Thyroid gland (tissue), 4 donors: ENCODE measurements around the gene GUF1. TPM values are rescaled to one million over a fixed set of nuclear protein-coding genes. Genes with fewer than 3 reads are reported as not detected.

Source experiments
- DNase-seq, 2 donors: peaks; one replicate each; pipeline ENCODE4 v3.0.0-alpha.2; 2019
- H3K27ac ChIP-seq, 3 donors: fragments of 200-600 bp; sonication (generic); 1 replicate in 2 of 3; 2 replicates in 1 of 3; pipeline ENCODE4 v1.5.1; 2016 to 2019; ENCODE audit warnings: mild to moderate bottlenecking in 1 of 3, moderate library complexity in 1 of 3
- H3K27me3 ChIP-seq: fragments of 200-600 bp; sonication (generic); one replicate; pipeline ENCODE4 v1.5.1; 2019
- H3K36me3 ChIP-seq, 2 donors: fragments of 200-600 bp; sonication (generic); one replicate each; pipeline ENCODE4 v1.5.1; 2016 to 2019
- H3K4me1 ChIP-seq, 2 donors: fragments of 200-600 bp; sonication (generic); one replicate each; pipeline ENCODE4 v1.5.1; 2017 to 2019
- H3K4me3 ChIP-seq, 3 donors: fragments of 200-600 bp; sonication (generic); replicated peaks in 1 of 3; 1 replicate in 2 of 3; 2 replicates in 1 of 3; pipeline ENCODE4 v1.5.1; 2016; ENCODE audit warnings: mild to moderate bottlenecking in 1 of 3
- H3K9me3 ChIP-seq: fragments of 200-600 bp; sonication (generic); one replicate; pipeline ENCODE4 v1.5.1; 2017
- CTCF ChIP-seq, 6 experiments: fragments of 200-600 bp in 3 of 6; fragments of 450-650 bp in 3 of 6; sonication (generic) in 3 of 6; IDR thresholded peaks; one replicate each; pipeline ENCODE4 v1.5.1; 2016 to 2019; ENCODE audit warnings: antibody characterized with exemption in 6 of 6, mild to moderate bottlenecking in 2 of 6, inconsistent platforms in 1 of 6, moderate library complexity in 1 of 6
- POLR2A ChIP-seq, 2 donors: fragments of 450-650 bp; IDR thresholded peaks; one replicate each; pipeline ENCODE4 v1.6.1; 2017; ENCODE audit warnings: antibody characterized with exemption in 2 of 2, mild to moderate bottlenecking in 2 of 2, moderate library complexity in 1 of 2
- WGBS, 2 donors: methylation state at CpG; one replicate each; pipeline ENCODE4 v1.1.5; 2017; 5-methylcytosine and 5-hydroxymethylcytosine counted together
- intact Hi-C: fragments of 100-400 bp; cut with DNase I; formaldehyde crosslinking; loops from one replicate; pipeline ENCODE4 v1.15.1; 2023
- total RNA-seq, 4 donors: library from RNA; depleted of rRNA; stranded (reverse); fragments of >200 nt; gene quantifications; one replicate each; pipeline ENCODE4 v1.2.3, GENCODE V29; 2016

GUF1 gene
- total RNA-seq, result 10 to 100 TPM; 20.8 to 33.7 (median 27.3) TPM

- H3K9me3 ChIP-seq, result no peaks in the 10 kb centered on the region
- WGBS, 2 donors, result 0 to 1% methylated on average over 11 to 36 of the region's 57 CpGs
- H3K27ac ChIP-seq, result peak within 1 kb of the TSS; percentile 84 to 94 (median 93)
- peaks cover 0 to 3% of the 10 kb centered on the region in 2 donors for H3K36me3 ChIP-seq
- DNase-seq, result peak; percentile 89 to 91
- no peaks in the 10 kb centered on the region for H3K27me3 ChIP-seq
- H3K4me3 ChIP-seq, result peak within 1 kb of the TSS; percentile 68 to 84 (median 76)
- intact Hi-C loops, result no loop called here
- H3K4me1 ChIP-seq, result peaks cover 19 to 25% of the 10 kb centered on the region in 2 donors
- no peak for TF ChIP-seq CTCF (IDR thresholded peaks at IDR 0.05)
- TF ChIP-seq POLR2A (IDR thresholded peaks at IDR 0.05), result peak in 1 of 2 donors; percentile 76
Measured at GRCh38 chr4:44678094-44679041, at the start of gene GUF1. GUF1 (plus strand) TSS chr4:44678420; CDS start chr4:44678623, 203 bp downstream.

- peak; percentile 14 to 24 for DNase-seq
- no peaks in the 10 kb centered on the region for H3K9me3 ChIP-seq
- no peaks in the 10 kb centered on the region for H3K27me3 ChIP-seq
- TF ChIP-seq CTCF (IDR thresholded peaks at IDR 0.05) (peak; percentile 25 to 67 (median 49)), POLR2A (IDR thresholded peaks at IDR 0.05) (no peak)
- no peaks in the 10 kb centered on the region for H3K36me3 ChIP-seq
- H3K4me3 ChIP-seq, result no peak overlapping the region
- 1 to 3% methylated on average over 2 of the region's 2 CpGs for WGBS, 2 donors
- no peak overlapping the region for H3K27ac ChIP-seq
- H3K4me1 ChIP-seq, result no peaks in the 10 kb centered on the region
- intact Hi-C loops, result no loop called here
Measured at GRCh38 chr4:44629280-44629866, 48.8 kb upstream of the GUF1 start.

- no peaks in the 10 kb centered on the region for H3K27me3 ChIP-seq
- H3K4me3 ChIP-seq, result no peak overlapping the region
- H3K4me1 ChIP-seq, result no peaks in the 10 kb centered on the region
- H3K9me3 ChIP-seq, result no peaks in the 10 kb centered on the region
- 65 to 73% methylated on average over 4 of the region's 4 CpGs for WGBS, 2 donors
- no peak overlapping the region for H3K27ac ChIP-seq
- intact Hi-C loops, result no loop called here
- no peak for DNase-seq
- no peaks in the 10 kb centered on the region for H3K36me3 ChIP-seq
- TF ChIP-seq POLR2A (IDR thresholded peaks at IDR 0.05), result no peak
- TF ChIP-seq CTCF (IDR thresholded peaks at IDR 0.05), result no peak
Measured at GRCh38 chr4:44632089-44632488, 46.1 kb upstream of the GUF1 start.

GRCh38 chr4:44632733-44633132, 45.5 kb upstream of the GUF1 start:
- DNase-seq, result no peak
- H3K4me3 ChIP-seq, result no peak overlapping the region
- no peak overlapping the region for H3K27ac ChIP-seq
- H3K9me3 ChIP-seq, result no peaks in the 10 kb centered on the region
- no peaks in the 10 kb centered on the region for H3K27me3 ChIP-seq
- no peaks in the 10 kb centered on the region for H3K4me1 ChIP-seq
- intact Hi-C loops, result no loop called here
- no peaks in the 10 kb centered on the region for H3K36me3 ChIP-seq
- TF ChIP-seq CTCF (IDR thresholded peaks at IDR 0.05) (no peak), POLR2A (IDR thresholded peaks at IDR 0.05) (no peak)
- 86 to 91% methylated on average over 8 of the region's 8 CpGs for WGBS, 2 donors

GRCh38 chr4:44638091-44638490, 40.1 kb upstream of the GUF1 start:
- no peak for TF ChIP-seq CTCF (IDR thresholded peaks at IDR 0.05)
- TF ChIP-seq POLR2A (IDR thresholded peaks at IDR 0.05), result no peak
- no peaks in the 10 kb centered on the region for H3K4me1 ChIP-seq
- 82 to 89% methylated on average over 4 of the region's 4 CpGs for WGBS, 2 donors
- no peak for DNase-seq
- H3K27me3 ChIP-seq, result no peaks in the 10 kb centered on the region
- intact Hi-C loops, result no loop called here
- H3K4me3 ChIP-seq, result no peak overlapping the region
- H3K36me3 ChIP-seq, result no peaks in the 10 kb centered on the region
- no peak overlapping the region for H3K27ac ChIP-seq
- no peaks in the 10 kb centered on the region for H3K9me3 ChIP-seq
